Right lung (tissue), 5 donors: ENCODE data around the gene CBFA2T3. TPM values are rescaled to one million over a fixed set of nuclear protein-coding genes. Genes with fewer than 3 reads are reported as not detected.

Source experiments
- DNase-seq, 2 donors: peaks; one replicate each; pipeline ENCODE4 v3.0.0-alpha.2; 2013
- polyA plus RNA-seq, 5 donors: library from polyadenylated mRNA; unstranded; fragments of 120-200 nt; gene quantifications; one replicate each; pipeline versions ENCODE4 v1.2.1 to v1.2.3, GENCODE V29; 2013; ENCODE audit warnings: inconsistent platforms in 1 of 5, low replicate concordance in 1 of 5; ENCODE audit not compliant: insufficient read length in 5 of 5, insufficient read depth in 1 of 5

Gene CBFA2T3
- polyA plus RNA-seq, 5 donors = 3.6 to 9.0 (median 5.6) TPM

DNA sequence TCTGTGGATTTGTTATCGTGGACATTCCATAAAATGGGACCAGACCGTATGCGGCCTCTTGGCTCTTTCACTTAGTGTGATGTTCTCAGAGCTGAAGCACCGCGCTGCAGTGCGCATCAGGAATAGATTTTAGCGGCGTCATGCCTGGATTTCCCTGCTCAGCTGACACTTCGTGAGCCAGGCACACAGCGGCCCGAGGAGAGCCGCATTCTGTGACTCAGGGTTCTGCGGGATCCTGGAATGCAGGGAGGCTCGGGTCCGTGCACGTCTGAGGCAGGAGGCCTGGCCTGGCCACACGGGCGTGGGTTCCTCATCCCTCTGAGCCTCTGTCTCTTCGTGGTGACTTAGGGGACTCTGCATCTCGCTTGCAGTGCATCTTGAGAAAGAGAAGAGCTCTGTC lies 13.4 kb downstream of the CBFA2T3 start:
- DNase-seq = no peak

DNA sequence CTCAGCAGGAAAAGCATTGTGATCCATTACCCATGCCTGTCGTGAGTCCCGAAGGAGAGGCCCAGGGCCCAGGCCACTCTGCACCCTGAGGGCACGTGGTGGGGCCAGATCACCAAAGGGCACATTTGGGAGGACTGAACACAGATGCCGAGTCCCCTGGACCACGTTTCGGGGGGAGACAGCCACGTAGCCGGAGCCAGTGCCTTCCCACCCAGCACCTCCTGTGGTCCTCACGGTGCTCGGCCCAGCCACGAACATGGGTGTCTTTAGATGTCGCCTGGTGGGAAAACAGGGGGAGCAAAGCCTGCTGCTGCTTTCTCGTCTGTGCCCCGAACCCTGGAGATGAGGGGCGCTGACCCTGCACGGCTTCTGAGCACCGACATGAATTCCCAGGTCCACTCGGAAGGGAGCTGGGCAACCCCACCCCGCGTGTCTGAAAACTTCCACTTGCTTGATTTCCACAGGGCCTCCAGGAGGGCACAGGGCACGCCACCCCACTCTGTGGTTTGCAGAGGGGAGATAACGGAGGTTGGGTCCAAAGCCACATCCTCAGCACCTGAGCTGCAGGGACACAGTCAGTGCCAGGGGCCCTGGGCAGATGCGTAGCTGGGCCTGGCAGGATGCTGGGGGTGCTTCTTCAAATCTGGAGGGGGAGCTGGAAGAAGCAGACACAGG lies 14.4 kb downstream of the CBFA2T3 start:
- no peak for DNase-seq

DNA sequence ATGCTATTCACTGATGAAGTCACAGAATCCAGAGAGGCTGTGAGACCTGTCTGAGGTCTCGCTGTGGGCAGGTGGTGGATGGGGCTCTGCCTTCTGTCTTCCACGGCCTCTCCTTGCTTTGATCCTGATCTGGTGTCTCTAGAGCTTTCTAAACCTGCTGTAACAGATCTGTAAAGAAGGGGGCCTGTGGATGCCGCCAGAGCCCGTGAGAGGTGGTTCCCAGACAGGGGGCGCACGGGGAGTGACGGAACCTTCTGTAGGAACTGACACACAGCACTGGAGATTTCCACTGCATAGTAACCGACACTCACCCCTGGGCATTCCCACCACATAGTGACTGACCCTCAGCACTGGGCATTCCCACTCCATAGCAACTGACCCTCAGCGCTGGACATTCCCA lies 16.0 kb downstream of the CBFA2T3 start:
- DNase-seq = no peak

DNA sequence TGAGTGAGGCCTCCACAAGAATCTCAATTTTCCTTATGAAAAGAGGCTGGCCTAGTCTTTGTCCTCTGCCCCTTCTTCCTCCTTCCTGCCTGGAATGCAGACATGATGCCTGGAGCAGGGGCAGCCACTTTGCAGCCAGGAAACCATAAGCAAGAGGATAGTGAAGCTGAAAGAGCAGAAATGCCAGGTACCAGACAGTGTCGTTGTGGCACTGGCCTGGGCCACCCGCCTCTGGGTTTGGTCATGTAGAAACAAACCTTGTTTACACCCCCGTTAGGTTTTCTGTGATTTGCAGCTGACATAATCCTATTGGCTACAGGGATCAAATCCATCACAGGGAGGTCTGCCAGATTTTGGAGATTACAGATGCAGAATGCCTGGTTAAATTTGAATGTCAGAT lies 16.5 kb downstream of the CBFA2T3 start:
- DNase-seq = no peak

DNA sequence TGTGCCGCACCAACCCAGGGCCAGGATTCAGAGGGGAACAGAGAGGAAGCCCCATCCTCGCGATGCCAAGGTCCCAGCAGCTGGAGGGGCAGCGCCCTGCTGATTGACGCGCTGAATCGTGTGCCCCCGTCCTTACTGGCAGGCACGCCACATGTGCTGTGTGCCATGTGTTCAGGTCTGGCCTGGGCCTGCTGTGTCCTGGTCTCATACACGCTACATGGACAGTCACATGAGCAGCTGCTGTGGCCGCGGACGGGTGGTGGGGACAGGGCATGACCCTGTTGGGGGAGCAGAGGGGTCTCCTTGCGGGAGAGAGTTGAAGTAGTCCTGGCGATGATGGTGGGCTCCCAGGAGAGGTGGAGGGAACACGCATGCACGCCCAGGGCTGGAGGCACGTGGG lies 18.0 kb downstream of the CBFA2T3 start:
- DNase-seq = no peak

DNA sequence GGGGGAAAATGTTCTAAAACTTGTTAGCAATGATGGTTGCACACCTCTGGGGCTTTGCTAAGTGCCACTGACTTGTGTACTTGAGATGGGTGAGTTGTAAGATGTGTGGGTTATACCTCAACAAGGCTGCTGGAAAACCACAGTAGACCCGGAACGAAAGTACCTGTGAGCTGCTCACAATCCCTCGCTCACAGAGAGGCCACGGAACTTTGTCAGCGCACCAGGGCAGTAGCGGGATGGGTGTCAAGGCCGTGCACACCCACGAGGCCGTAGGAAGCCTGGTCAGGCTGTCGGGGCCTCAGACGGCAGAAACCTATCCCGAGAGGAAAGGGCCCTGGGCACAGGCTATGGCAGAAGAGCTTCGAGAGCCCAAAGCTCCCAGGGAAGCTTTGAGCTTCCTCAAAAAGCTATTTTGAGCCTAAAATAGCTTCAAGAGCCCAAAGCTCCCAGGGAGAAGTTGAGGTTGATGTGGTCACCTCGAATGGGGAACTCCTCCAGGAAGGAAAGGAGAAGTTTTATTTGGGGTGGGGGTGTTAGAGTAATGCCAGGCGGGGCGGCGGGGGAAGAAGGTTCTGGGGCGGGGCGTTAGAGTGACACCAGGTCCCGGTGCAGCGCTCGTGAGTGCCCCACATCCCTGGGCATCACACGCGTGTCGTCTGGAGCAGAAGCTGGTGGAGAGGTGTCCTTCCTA lies 19.0 kb downstream of the CBFA2T3 start:
- no peak for DNase-seq

DNA sequence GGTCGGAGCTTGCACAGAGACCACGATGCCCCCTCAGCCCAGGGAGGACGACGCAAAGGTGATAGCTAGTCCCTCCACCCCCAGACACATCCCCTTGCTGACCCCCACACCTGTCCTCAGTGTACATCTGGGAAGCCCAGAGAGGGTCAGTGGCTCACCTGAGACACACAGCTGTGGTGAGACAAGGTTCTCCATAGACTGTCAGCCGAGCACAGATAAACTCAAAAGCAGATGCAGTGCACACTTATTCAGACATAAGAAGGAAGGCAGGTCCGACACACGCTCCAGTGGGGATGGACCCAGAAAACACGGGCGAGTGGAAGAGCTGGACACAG lies 19.6 kb downstream of the CBFA2T3 start:
- no peak for DNase-seq

DNA sequence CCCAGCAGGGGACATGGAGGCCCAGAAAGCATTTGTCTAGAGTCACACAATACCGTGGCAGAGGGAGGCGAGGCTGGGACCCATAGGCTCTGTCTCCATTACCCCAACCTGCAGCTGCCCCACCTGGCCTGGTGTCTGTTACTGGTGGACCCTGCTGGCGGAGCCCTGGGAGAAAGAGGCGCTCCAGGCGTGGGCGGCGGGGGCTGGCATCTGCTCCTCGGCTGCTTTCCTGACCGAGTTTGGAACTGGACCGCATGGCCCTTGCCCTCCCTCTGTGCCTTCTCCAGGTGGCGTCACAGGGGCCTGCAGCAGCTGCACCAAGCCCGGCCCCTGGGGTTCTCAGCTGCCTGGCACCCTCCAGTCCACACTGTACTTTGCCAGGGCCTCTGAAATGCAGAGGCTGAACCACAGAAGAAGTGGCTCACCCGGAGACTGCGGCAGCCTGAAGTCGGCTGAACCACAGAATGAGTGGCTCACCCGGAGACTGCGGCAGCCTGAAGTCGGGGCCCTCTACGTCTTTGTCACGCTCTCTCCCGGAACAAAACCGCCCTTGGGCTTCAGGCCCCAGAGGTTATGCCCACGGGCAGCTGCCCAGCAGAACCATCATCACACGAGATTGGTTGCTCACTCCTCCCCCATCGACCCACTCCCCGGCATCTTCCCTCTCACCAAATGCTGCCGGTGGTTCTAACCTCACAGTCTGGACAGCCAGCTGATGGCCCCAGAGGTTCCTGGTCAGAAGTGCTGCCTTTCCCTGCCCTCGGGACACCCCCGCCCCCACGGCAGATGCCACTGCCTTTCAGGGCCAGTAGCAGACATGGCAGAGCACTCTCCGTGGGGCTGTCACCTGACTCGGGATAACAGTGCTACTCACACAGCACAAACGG lies 20.2 kb downstream of the CBFA2T3 start:
- no peak for DNase-seq

DNA sequence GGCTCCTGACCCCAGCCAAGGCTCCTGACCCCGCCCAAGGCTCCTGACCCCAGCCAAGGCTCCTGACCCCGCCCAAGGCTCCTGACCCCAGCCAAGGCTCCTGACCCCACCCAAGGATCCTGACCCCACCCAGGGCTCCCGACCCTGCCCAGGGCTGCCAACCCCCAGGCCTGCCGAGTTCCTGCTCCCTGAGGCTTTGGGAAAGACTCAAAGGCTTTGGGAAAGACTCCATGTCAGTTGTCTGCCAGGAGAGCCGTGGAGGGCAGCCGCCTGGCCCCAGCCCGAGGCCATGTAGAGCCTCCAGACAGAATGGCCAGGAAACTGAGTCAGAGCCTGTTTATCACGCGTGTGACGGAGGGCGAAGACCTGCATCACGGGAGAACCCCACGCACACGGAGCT lies 21.1 kb downstream of the CBFA2T3 start:
- no peak for DNase-seq

DNA sequence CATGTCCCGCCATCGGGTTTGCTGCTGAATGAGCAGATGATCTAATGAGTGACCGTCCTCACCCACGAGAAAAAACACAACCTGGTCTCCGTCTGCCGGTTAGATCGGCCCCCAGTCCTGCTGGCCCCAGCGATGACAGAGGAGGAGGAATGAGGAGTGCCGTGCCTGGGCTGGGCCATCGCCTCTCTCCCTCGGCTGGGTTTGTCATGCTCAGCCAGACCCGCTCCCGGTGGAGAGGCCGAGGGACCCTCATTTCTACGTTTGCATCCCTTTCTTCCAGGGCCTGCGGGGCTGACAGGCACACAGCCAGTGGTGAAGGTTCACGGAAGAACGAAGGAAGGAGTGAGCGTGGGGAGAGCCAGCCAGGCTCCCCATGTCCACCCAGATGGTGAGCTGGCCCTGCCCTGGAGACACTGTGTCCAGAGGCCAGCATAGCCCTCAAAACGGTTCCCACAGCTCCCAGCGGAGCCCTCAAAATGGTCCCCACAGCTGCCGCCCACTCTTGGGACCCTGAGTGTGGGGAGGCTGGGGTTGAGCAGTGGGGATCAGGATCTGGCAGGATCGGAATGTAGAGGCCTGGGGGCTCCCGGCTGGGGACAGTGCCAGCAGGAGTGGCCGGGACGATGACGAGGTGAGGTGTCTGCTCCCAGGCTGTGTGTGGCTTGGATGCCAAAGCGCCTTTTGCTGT lies 23.9 kb downstream of the CBFA2T3 start:
- DNase-seq = no peak

DNA sequence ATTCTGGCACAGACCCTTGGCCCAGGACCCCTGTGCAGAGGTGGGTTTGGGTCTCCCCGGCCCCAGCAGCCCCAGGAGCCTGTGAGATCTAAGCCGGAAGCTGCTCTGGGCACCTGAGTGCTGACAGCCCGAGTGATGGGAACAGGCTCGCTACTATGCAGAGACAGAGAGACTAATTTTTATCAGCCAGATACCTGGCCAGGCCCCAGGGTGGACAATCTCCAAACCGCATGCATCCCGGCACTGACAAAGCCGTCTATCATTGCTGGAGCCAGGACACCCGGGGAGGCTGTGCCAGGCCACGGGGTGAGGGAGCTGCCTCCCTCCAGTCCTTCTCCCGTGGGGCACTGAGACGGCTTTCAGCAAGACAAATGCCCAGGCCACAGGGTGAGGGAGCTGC lies 25.0 kb downstream of the CBFA2T3 start:
- no peak for DNase-seq

DNA sequence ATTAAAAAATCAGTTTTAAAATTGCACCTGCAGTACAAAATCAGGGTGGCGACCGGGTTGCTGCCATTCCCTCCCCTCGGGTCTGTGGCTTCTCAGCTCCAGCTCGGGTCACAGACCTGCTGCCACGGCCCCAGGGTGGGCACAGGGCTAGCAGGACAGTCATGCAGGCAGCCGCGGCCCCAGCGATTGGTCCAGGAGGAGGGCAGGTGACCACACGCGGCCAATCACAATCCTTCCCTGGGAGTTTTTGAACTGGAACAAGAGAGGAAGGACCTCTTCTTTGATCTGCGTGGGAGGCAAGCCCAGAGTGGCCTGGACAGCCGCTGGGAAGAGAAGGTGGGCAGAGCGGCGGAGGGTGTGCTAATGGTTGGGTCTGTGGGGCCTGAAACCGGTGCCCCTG lies 25.5 kb downstream of the CBFA2T3 start:
- DNase-seq = no peak

DNA sequence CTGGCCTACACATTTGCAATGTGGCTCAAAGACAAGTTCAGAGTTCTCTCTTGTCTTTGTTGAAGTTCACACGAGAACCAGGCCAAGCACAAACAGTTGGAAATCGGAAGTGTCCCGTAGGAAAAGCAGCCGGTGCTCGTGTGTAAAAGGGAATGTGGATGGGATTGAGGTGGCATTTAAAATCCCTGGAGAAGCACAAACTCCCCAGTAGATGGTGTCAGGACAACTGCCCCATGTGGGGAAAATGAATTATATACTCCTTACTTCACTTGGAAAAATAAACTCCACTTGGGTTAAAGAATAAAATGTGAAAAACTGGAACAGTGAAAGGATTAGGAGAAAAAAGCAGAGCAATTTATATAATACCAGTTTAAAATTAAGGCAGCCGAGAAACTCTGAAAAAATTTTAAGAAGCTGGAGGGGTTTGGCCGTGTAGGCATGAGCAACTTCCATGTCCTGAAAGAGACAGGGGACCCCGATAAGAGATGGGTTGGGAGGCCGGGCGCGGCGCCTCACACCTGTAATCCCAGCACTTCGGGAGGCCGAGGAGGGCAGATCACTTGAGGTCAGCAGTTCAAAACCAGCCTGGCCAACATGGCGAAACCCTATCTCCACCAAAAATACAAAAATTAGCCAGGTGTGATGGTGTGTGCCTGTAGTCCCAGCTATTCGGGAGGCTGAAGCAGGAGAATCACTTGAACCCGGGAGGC lies 28.1 kb downstream of the CBFA2T3 start:
- no peak for DNase-seq

DNA sequence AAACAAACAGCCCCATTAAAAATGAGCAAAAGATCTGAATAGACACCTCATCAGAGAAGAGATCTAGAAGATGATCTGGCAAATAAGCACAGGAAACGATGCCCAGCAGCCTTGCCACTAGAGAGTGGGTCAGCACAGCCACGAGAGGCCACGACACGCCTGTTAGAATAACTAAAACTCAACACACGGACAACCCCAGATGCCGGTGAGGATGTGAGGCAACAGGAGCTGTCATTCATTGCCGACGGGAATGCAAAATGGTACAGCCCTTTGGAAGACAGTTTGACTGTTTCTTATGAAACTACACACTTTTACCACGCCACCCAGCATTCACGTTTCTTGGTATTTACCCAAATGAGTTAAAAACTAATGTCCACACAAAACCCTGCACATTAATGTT lies 31.5 kb downstream of the CBFA2T3 start:
- no peak for DNase-seq

DNA sequence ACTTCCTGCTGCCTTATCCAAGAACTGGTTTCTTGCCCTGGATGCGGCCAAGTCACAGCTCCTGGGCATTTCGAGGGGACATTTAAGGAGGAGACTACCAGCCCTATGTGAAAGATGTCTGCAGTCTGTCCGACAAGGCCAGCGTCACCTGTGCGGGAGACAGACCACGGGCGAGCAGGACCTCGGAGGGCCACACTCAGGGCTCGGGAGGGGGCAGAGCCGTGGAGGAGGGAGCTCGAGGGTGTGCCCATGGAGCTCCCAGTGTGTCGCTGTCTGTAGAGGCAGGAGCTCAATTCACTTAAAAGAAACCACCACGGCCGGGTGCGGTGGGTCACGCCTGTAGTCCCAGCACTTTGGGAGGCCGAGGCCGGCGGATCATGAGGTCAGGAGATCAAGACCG lies 33.3 kb downstream of the CBFA2T3 start:
- DNase-seq = no peak

DNA sequence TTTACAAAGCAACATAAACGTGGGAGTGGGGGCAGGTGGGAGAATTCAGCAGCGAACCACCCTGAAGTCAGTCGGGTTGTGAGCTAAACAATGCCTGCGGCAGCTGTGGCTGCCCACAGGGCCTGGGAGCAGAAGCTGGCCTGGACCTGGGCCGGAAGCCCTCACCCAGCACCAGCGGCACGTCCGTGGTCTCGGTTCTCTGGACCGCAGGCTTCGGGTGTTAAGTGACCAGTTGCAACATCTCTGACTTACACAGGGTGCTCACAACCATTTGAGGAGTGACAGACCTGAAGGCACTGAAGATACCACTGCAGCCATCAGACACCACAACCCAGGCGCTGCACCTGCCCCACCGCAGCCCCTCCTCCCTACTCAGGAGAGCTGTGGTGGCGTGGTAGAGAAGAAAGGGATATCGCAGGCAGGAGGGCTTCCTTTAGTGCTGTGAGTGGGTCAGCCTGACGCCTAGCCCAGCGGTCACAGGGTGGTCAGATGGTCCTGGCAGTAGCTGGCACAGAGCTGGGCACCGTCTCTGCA lies 33.8 kb downstream of the CBFA2T3 start:
- no peak for DNase-seq

DNA sequence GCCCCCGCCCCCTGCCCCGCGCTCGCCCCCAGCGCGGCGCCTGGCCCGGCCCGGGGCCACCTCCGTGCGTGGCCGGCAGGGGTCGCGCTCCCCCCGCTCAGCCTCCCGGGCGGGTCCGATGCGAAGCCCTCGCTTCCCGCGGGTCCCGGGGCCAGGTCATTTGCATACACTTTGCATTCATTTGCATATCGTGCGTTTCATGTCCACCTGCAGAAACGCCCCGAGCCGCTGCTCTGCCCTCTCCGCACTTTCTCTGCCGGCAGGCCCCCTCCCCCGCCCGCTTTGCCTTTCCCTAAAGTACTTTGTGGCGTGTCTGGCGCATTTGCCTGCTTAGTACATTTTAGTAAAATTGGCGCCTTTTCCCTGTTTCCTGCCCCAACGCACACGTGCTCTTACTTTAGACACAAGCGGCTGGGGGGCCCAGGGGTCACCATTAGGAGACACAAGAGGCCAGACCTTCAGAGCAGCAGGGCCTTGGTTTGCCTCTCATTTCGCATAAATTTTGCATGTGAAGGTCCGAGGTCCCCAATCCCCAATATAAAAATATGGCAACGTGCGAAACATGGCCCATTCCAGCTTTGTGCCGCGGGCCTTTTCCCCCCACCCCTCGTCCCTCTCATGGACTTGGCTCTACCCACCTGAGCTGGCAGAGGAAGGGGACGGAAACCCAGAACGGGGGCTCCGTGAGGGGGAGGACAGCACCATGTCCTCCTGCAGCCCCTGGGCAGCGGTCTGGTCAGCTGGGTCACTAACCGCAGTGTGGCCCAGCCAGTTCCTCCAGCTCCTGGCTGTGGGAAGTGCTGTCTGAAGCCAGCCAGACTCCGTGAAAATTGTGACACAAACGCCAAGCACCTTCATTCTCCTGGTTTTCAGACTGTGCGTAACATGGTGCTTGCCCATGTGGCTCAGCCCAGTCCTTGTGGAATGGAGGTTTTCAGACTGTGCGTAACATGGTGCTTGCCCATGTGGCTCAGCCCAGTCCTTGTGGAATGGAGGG lies 34.8 kb downstream of the CBFA2T3 start:
- no peak for DNase-seq

DNA sequence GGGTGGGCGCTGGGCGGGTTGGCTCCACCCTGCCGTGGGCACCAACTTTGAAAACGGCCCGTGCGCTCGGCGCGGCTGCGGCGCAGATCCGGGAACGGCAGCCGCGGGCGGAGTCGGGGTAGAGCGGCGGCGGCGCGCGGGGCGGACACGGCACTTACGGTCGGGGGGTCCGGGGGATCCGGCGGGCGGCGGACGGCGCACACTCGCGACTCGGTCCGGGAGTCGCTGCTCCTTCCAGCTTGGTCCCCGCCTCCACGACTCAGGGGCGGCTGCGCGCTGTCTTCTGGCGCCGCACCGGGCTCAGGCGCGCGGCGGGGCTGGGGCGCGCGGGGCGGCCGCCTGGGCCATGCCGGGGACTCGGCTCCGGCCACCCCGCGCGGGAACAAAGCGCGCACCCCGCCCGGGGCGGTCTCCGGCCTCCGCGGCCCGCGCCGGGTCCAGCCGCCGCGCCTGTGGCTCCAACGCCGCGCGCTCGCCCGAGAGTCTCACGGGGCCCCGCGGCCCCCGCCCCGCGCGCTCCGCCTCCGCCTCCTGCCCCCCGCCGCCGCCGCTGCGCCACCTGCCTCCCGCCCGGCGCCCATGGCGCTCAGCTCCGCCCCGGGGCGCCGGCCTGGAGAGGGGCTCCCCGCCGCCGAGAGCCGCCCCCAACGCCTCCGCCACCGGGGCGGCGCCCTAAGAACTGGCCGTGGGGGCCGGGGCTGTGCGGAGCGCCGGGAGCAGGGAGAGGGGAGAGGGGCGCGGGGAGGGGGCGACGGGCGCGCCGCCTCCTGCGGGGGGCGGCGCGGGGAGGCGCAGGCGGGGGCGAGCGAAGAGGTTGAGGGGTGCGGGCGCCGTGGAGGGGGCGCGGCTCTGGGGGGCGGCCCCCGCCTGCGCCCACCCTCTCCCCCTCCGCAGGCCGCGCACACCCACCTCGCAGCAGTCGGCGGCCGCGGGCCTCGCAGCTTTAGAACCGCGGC lies 35.9 kb downstream of the CBFA2T3 start:
- no peak for DNase-seq
